PFSK-1 (cell line): Measurements from ENCODE around the gene ST3GAL6.

ENCODE experiments used
- POLR2AphosphoS5 ChIP-seq: IDR thresholded peaks from 2 replicates; pipeline ENCODE4 v1.6.1; 2012; ENCODE audit warnings: low read depth, mild to moderate bottlenecking, control low read depth, low read length, moderate library complexity
- SIN3A ChIP-seq: IDR thresholded peaks from 2 replicates; pipeline ENCODE4 v1.6.1; 2012; ENCODE audit warnings: mild to moderate bottlenecking, low read length, moderate library complexity, borderline replicate concordance; ENCODE audit not compliant: insufficient read depth
- TAF1 ChIP-seq: IDR thresholded peaks from 2 replicates; pipeline ENCODE4 v1.6.1; 2012; ENCODE audit warnings: low read length, control low read depth, borderline replicate concordance; ENCODE audit not compliant: insufficient read depth
- TF ChIP-seq, protein P1 (sequence below), 2 experiments: IDR thresholded peaks; 2 replicates each; pipeline versions ENCODE4 v1.6.1 to v1.8.0; 2011 to 2012; ENCODE audit warnings: low read depth in 2 of 2, low read length in 2 of 2, control low read depth in 1 of 2, inconsistent platforms in 1 of 2, mild to moderate bottlenecking in 1 of 2, moderate library complexity in 1 of 2; ENCODE audit not compliant: insufficient read depth in 1 of 2

DNA sequence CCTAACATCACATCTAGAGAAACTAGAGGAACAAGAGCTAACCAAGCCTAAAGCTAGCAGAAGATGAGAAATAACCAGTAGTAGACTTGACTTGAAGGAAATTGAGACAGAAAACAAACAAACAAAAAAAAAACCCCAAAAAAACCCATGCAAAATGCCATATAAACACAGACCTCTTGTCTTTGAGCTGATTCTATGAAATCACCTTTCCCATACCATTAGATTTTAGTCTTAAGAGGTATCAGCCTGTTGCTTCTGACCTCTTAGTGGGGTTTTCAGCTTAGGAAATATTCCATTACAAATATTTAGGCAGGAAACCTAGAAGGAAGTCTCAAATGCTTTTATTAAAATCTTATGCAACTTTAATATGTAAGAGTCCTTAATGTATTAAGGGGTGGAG, 23.9 kb upstream of the ST3GAL6 start:
- no peak for TF ChIP-seq TAF1
- no peak for TF ChIP-seq POLR2AphosphoS5
- TF ChIP-seq, protein P1, sequence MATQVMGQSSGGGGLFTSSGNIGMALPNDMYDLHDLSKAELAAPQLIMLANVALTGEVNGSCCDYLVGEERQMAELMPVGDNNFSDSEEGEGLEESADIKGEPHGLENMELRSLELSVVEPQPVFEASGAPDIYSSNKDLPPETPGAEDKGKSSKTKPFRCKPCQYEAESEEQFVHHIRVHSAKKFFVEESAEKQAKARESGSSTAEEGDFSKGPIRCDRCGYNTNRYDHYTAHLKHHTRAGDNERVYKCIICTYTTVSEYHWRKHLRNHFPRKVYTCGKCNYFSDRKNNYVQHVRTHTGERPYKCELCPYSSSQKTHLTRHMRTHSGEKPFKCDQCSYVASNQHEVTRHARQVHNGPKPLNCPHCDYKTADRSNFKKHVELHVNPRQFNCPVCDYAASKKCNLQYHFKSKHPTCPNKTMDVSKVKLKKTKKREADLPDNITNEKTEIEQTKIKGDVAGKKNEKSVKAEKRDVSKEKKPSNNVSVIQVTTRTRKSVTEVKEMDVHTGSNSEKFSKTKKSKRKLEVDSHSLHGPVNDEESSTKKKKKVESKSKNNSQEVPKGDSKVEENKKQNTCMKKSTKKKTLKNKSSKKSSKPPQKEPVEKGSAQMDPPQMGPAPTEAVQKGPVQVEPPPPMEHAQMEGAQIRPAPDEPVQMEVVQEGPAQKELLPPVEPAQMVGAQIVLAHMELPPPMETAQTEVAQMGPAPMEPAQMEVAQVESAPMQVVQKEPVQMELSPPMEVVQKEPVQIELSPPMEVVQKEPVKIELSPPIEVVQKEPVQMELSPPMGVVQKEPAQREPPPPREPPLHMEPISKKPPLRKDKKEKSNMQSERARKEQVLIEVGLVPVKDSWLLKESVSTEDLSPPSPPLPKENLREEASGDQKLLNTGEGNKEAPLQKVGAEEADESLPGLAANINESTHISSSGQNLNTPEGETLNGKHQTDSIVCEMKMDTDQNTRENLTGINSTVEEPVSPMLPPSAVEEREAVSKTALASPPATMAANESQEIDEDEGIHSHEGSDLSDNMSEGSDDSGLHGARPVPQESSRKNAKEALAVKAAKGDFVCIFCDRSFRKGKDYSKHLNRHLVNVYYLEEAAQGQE (IDR thresholded peaks at IDR 0.05; ENCODE audit: insufficient read depth in 1 of 2, low read depth in 2 of 2, low read length in 2 of 2): no peak
- no peak for TF ChIP-seq SIN3A
